GM19099 (cell line): Measurements from ENCODE around the gene CNTF.

Source experiments
- POLR2A ChIP-seq: IDR thresholded peaks from 3 replicates; pipeline ENCODE4 v1.6.1; 2011; ENCODE audit warnings: low read depth; ENCODE audit not compliant: insufficient read length; ENCODE audit errors: extremely low read depth

CNTF gene

DNA sequence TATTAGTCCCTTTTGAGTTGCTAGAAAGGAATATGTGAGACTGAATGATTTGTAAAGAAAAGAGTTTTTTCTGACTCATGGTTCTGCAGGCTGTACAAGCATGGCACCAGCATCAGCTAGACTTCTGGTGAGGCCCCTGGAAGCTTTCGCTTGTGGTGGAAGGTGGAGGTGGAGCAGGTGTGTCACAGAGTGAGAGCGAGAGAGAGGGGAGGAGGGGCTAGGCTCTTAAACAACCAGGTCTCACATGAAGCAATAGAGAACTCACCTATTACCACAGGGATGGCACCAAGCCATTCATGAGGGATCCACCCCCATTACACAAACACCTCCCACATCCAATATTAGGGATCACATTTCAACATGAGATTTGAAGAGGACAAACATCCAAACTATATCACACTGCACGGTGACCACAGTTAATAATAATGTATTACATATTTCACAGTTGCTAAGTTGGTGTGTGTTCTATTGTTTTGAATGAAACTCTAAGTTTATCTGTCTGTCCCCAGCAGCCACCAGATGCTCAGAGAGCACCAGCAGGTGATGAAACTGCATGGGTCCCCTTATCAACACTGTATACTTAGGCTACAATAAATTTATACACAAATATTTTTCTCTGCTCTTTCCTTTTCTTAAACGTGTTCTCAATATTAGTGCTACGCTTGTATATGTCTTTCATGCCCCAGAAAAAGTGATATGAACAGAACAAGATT, 29.5 kb upstream of the CNTF start:
- no peak for TF ChIP-seq POLR2A

DNA sequence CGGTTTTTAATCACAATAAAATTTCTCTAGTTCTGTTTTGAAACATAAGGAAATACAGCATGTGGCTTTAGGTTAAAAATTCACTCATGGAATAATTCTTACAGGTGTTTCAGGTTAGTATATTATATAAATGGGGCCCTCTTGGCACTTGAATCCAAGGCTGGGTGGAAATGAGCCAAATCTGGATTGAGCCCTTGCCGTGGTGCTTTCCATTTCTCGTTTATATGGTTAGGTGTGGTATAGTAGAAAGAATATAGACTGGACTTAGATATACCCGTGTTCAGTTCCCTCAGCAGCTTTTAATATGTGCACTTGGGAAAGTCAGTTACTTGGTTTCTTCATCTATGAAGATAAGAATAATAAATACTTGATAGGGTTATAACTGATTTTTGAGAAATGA, 27.6 kb upstream of the CNTF start:
- TF ChIP-seq POLR2A = no peak

DNA sequence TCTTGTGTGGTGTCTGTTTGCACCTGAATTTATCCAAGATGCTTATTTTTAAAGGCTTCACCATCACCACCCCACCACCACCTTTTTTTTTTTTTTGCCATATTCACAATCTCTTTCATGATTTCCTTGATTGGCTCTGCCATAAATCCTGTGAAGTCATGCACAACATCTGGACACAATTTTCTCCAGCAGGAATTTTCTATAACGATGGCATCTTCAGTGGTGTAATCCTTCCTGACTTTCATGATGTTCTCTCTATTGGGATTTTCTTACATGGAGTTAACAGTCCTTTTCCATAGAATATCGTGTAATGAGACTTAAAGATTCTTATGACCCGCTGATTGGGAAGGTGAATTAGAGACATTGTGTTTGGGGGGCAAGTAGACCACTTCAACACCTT, 25.8 kb upstream of the CNTF start:
- TF ChIP-seq POLR2A = no peak

DNA sequence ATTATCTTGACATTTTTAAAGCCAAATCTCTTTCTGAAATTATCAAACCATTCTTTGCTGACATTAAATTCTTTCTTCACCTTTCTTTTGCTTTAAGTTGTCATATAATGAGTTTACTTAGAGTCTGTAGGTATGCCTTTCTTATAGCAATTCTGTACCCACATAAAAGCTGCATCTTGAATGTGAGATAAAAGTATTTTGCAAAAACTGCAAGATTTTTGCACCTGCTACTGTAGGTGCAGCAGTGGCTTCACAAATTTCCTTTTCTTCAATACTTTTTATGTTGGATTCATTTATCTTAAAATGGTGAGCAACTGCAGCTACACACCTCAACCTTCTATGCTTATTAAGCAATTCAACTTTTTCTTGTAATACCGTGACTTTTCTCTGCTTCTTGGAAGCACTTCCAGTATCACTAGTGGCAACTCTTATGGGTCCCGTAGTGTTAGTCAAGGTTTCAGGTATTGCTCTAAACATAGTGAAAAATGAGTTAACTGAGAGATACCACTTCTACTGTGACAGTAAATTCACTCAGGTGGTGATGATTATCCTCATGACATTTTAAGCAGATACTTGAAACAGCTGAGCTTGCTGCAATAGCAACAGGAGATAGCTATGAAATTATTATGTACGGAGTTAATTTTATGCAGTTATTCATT, 24.9 kb upstream of the CNTF start:
- TF ChIP-seq POLR2A = no peak

DNA sequence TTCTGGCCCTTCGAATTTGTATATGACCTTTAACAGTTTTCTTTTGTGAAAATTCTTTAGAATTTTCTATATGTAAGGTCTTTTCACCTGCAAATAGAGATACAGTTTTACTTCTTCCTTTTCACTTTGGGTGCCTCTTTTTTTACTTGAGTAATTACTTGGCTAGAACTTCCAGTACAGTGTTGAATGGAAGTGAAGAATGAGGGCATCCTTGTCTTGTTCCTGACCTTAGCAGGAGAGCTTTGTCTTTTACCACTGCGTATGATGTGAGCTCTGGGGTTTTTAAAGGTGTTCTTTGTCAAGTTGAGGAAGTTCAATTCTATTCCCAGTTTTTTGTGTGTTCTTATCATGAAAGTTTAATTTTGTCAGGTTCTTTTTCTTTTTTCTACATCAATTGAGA, 22.0 kb upstream of the CNTF start:
- TF ChIP-seq POLR2A = no peak

DNA sequence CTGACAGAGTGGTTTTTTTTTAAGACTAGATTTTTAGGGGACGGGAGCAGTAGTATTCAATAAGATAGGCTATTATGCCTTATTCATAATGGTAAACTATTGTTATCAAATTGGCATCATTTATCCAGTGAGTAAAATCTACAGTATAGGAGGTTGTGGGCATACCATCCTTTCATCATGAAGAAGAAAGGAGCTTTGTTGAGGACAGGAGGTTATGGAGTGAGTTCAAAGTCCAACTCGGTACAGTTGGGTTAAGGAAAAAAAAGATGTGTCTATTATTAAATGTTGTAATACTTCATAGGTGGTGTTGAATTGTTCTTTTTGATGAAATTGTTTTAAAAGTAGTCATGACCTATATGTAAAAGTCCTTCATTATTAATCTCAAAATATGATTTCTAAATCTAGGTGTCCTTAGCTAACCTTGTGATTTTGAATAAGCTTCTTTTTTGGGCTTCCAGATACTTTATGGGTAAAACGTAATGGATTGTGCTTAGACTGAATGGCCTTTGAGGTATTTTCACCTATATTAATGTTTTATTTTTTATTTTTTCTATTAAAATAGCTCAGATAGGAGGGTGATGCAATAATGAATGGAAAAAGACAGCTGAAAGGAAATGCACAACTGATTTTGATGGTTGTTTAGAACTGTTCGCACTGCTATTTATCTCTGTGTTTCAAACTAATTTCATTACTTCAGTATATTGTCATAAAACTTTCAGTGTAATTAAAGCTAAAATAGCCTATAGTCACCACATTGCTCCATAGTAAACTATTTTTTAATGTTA, 15.3 kb upstream of the CNTF start:
- TF ChIP-seq POLR2A = no peak

DNA sequence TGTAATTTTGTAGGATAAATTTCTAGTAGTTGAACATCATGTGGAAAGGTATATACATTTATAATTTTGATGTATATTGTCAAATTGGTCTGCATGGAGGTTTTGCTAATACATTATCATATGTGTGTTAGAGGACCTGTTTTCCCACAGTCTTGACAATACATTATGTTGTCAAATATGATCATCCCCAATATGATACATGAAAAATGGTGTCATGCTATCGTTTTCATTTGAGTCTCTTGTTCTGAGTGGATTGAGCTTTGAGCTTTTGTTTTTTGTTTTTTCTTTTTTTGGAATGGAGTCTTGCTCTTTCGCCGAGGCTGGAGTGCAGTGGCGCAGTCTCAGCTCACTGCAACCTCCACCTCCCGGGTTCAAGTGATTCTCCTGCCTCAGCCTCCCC, 14.1 kb upstream of the CNTF start:
- TF ChIP-seq POLR2A = no peak

DNA sequence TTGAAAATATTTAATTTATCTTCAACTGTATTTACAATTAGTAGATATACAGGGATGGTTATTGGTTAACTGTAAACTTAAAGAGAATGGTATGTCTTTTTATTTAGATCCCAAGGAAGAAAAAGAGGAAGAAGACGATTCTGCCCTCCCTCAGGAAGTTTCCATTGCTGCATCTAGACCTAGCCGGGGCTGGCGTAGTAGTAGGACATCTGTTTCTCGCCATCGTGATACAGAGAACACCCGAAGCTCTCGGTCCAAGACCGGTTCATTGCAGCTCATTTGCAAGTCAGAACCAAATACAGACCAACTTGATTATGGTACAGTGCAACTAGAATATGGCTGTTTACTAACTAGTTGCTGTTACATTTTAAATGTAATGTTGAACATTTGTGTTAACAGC, 12.7 kb upstream of the CNTF start:
- TF ChIP-seq POLR2A = no peak

DNA sequence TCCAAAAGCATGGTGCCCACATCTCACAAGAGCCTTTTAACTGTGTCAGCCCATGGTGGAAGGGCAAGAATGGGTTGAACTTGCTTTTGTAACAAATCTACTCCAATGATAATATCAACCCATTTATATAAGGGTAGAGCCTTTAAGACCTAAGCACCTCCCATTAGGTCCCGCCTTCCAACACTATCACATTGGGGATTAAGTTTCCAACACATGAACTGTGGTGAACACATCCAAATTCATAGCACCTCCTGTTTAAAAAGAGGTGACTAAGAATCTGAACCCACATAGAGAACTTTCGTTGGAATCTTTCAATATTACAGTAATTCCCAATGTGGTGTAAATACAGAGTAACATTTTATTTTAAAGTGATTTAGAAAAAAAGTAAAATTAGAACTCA, 9.2 kb upstream of the CNTF start:
- no peak for TF ChIP-seq POLR2A

DNA sequence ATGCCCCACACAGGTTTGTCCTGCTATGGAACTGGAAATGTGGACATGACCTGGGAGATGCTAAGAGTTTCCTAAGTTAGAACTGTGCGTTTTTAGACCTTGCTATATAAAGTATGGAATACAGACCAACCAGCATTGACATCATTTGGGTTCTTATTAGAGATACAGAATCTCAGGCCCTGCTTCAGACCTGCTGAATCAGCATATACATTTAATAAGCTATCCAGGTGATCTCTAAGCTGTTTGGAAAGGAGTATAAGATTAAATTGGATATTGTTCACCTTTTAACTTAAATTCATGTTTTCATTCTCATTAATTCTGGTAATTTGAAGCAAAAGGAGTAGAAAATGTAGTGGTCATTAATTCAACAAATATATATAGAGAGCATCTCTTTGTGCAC, 6.9 kb upstream of the CNTF start:
- no peak for TF ChIP-seq POLR2A

DNA sequence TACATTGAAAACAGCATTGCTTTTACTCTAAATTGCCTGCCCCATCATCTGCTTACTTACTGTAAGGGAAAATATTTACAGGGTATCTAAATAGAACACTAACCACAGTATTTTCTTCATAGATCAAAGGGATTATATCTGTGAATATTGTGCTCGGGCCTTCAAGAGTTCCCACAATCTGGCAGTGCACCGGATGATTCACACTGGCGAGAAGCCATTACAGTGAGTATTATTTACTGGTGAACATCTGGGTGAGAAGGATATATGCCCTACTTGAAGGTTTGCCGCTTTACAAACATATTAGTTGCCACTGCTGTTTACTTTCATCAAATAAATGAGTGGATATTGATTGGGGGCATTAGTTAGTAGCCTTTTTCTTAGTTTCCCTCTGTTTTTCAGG, 5.9 kb upstream of the CNTF start:
- TF ChIP-seq POLR2A = no peak

DNA sequence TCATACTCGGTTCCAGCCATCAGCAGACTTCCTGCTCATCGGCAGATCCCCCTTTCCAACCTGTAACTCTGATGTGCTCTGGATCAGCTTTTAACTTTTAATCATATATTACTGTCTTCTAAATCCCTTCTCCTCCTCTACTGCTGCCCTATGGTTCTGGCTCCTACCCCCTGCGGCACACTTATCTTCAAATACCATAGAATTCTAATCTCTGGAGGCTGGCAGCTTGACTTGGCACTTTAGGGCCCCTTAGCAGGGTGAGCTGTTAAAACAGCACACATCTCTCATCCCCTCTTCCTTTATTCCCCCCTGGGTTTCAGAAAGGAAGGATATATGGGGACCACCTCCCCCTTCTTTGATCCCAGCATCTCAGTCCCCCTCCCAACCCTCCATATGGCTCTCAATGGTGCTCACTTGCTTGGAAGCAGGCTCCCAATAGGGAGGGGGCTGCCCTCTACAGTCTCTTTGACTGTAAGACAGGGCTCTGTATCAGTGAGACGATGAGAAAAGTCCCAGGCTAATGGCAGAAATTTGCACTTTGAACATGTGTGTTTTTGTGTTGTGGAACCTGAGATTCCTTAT, 4.4 kb upstream of the CNTF start:
- no peak for TF ChIP-seq POLR2A

DNA sequence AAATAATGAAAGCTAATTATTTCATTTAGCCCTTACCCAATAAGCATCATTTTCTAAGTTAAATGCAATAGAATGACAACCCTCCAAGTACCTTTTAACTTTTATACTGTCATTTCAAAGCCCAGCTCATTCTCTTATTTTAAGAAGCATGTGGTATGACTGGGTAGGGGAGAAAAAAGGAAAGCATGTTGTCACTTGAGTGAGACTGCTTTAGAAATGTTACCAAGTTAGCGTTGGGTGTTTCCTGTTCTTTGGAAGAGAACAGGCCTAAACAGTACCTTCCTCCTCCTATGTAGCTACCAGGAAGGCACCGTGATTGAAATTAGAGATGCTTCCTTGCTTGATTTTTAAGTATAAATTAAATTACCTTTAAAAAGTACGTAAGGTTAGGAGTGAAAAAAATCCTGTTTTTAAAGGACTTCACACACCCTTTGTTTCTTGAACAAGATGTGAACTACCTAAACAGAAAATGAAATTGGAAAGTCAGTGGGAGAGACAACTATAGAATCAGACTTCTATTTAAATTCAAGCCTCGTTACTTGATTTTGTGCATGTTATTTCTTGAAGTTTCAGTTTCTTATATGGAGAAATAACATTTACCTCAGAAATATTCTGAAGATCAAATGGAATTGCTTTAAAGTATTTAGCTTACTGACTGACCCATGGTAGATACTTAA, 741 bp upstream of the CNTF start:
- TF ChIP-seq POLR2A = no peak

DNA sequence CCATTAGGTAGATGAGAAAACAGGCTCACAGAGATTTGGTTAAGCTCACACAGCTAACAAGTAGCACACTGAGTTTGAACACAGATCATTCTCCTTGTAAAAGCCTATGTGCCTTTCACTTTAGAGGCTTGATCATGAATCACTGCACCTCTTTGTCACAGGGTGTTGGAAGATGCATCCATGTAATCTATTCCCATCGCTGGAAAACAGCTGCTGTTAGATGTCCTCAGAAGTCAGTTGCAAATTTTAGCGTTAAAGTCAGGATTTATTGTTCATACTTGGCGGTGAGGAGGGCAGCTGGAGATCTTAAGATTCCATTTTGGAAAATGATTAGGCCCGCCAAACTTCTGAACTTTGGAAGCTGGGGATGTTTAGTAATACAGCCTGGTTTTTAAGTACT, 2.6 kb downstream of the CNTF start:
- TF ChIP-seq POLR2A = no peak

DNA sequence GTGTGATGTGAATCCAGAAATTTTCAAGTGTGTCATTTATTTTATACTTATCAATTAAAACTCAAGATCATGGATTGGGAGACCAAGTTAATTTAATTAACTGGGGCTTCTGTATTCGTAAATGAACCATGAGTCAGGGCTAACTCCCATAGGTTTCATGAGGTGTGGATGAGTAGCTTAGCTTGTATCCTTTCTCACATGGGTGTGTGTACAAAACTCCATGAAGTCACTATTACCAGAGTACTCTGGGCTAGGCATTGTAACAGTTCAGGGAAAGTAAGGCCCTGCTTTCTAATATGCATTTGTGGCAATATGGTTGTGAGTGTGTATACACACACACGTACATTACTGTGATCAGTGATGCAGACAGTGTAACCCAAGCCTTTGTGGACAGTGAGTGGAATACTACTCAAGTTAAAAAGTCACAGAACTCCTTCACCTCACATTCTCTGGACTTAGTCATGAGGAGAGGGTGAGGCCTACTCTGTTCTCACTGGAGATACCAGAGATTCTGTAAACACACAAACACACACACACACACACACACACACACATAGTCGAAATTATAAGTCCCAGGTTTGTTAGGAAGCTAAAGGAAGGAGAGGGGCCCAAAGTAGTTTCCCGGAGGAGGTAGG, 3.5 kb downstream of the CNTF start:
- no peak for TF ChIP-seq POLR2A

DNA sequence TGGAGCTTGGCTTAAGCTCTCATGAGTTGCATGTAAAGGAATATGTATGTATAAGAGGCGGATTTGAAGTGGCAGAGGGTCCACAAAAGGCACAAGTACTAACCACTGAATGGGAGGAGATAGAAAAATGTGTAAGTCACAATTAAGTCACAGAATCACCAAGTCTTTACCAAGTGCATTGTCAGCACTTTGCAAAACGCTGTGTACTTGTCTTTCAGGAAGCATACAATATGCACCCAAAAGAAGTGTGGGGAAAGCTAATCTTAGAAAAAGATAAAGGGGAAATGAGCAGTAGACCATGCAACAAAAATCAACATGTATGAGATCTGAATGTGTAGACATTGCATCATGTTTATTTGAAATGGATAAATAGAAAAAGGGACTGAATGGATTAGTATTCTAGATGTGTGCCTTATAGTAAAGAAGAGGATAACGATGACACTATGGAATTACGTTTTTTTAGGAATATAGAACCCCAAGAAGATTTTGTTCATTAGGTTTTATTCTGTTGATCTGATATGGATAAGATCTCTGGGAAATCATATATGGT, 4.5 kb downstream of the CNTF start:
- no peak for TF ChIP-seq POLR2A
